GM19025 (cell line): ENCODE measurements around the gene MARCKSL1.
"Not testable (repeated sequence)": the region's sequence is repeated elsewhere in the genome, so short reads cannot be mapped to it uniquely, and the experiment has no call there.

Source experiments
- ATAC-seq: cut with Tn5 transposase; IDR thresholded peaks from one replicate; pipeline ENCODE4 v1.9.1; 2021; ENCODE audit warnings: mild to moderate bottlenecking, low read depth, moderate library complexity; ENCODE audit not compliant: unreplicated experiment

MARCKSL1 gene

DNA sequence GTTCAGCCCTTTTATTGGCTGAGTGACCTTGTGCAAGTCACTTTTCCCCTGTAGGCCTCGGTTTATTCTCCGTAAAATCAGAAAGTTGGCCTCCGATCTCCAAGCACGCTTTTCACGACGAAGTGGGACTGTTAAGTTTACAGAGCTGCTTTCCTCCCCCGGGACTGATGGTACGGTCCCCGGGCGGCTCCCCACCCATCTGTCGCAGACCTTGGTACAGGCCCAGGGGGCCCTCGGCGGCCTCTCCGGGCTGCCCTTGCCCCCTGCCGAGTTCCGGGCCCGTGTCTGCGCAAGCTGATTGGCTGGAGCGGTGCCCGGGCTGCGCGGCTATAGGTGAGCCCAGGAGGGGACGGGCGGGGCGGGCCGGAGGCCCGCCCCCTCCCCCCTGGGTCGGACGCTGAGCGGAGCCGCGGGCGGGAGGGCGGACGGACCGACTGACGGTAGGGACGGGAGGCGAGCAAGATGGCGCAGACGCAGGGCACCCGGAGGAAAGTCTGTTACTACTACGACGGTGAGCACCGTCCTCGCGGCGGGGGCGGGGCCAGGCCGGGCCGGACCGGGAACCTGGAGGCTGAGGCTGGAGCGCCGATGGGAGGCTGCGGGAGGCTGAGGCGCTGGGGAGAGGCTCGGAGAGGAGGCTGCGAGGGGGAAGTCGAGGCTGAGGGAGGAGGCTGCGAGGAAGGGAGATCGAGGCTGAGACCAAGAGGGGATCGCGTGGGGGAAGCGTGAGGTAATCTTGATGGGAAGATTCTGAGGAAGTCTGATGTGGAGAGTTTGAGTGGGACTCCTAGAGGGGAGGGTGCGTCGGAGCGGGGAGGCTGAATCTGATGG, 44.1 kb downstream of the MARCKSL1 start, which contains the start of gene HDAC1:
HDAC1 (plus strand) TSS at position 376 of the 831 bp plus-strand sequence; CDS start at position 463, 87 bp downstream.
- peak; percentile 99 for ATAC-seq

GRCh38 chr1:32291145-32291707, 44.8 kb downstream of the MARCKSL1 start:
- ATAC-seq, result no peak

- ATAC-seq, result no peak
These were observed 46.8 kb downstream of the MARCKSL1 start for GRCh38 chr1:32289256-32289655.

GRCh38 chr1:32286763-32287162, 49.3 kb downstream of the MARCKSL1 start:
- no peak for ATAC-seq

DNA sequence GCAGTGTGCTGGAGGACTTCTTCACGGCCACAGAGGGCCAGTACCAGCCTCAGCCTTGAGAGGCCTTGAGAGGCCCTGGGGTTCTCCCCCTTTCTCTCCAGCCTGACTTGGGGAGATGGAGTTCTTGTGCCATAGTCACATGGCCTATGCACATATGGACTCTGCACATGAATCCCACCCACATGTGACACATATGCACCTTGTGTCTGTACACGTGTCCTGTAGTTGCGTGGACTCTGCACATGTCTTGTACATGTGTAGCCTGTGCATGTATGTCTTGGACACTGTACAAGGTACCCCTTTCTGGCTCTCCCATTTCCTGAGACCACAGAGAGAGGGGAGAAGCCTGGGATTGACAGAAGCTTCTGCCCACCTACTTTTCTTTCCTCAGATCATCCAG, 50.4 kb downstream of the MARCKSL1 start:
- ATAC-seq, result no peak

DNA sequence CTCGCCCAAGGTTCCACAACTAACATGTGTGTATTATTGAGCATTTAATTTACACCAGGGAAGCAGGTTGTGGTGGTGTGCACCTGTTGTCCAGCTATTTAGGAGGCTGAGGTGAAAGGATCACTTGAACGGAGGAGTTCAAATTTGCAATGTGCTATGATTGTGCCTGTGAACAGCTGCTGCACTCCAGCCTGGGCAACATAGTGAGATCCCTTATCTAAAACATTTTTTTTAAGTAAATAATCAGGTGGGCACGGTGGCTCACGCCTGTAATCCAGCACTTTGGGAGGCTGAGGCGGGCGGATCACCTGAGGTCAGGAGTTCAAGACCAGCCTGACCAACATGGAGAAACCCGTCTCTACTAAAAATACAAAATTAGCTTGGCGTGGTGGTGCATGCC, 51.3 kb downstream of the MARCKSL1 start:
- not testable (repeated sequence) for ATAC-seq
